HG03108 (cell line): Measurements from ENCODE around the gene KRT81.
"Not testable (repeated sequence)": the region's sequence is repeated elsewhere in the genome, so short reads cannot be mapped to it uniquely, and the experiment has no call there.

Experiments used
- ATAC-seq: cut with Tn5 transposase; IDR thresholded peaks from one replicate; pipeline ENCODE4 v1.9.1; 2021; ENCODE audit warnings: moderate library complexity; ENCODE audit not compliant: unreplicated experiment

The KRT81 gene

GRCh38 chr12:52300796-52301691, 9.7 kb upstream of the KRT81 start:
- ATAC-seq = no peak

GRCh38 chr12:52298677-52299190, 7.4 kb upstream of the KRT81 start:
- no peak for ATAC-seq

- no peak for ATAC-seq
Observed at GRCh38 chr12:52296572-52297215, 5.4 kb upstream of the KRT81 start.

- no peak for ATAC-seq
Observed at GRCh38 chr12:52295663-52296062, 4.3 kb upstream of the KRT81 start.

GRCh38 chr12:52294803-52295202, 3.5 kb upstream of the KRT81 start:
- no peak for ATAC-seq

- no peak for ATAC-seq
Observed at GRCh38 chr12:52293926-52294325, 2.6 kb upstream of the KRT81 start.

- ATAC-seq = not testable (repeated sequence)
Observed at GRCh38 chr12:52290483-52291134, 725 bp downstream of the KRT81 start.

- ATAC-seq = peak; percentile 88
Observed at GRCh38 chr12:52287816-52288805, 3.2 kb downstream of the KRT81 start.

- not testable (repeated sequence) for ATAC-seq
Observed at GRCh38 chr12:52286857-52287785, 4.2 kb downstream of the KRT81 start.

- no peak for ATAC-seq
Observed at GRCh38 chr12:52285851-52286530, 5.3 kb downstream of the KRT81 start.

- no peak for ATAC-seq
Observed at GRCh38 chr12:52285172-52285745, 6.1 kb downstream of the KRT81 start.

GRCh38 chr12:52284562-52285171, 6.7 kb downstream of the KRT81 start:
- ATAC-seq = no peak

- no peak for ATAC-seq
Observed at GRCh38 chr12:52280796-52281560, 10.4 kb downstream of the KRT81 start.

GRCh38 chr12:52280319-52280795, 11.0 kb downstream of the KRT81 start:
- ATAC-seq = no peak

GRCh38 chr12:52279422-52280318, 11.7 kb downstream of the KRT81 start:
- ATAC-seq = no peak
